HepG2 (cell line): ENCODE data around the gene CAMK1. TPM values are rescaled to one million over a fixed set of nuclear protein-coding genes. Genes with fewer than 3 reads are reported as not detected.

Source experiments
- EEA1 ChIP-seq: sonication (generic); formaldehyde crosslinking; IDR thresholded peaks from 2 replicates; pipeline ENCODE4 v1.5.1; 2020; ENCODE audit warnings: mild to moderate bottlenecking, missing genetic modification reagents, borderline replicate concordance
- FOXM1 ChIP-seq: sonication (generic); formaldehyde crosslinking; IDR thresholded peaks from 2 replicates; pipeline ENCODE4 v1.5.0; 2020; ENCODE audit warnings: missing genetic modification reagents
- GLI4 ChIP-seq: sonication (generic); formaldehyde crosslinking; IDR thresholded peaks from 2 replicates; pipeline ENCODE4 v1.5.1; 2020; ENCODE audit warnings: missing genetic modification reagents, mild to moderate bottlenecking, moderate library complexity, borderline replicate concordance
- HNRNPL ChIP-seq: fragments of 200-400 bp; formaldehyde crosslinking; IDR thresholded peaks from 2 replicates; pipeline ENCODE4 v1.6.1; 2017; ENCODE audit warnings: mild to moderate bottlenecking, low read depth, low read length
- KLF15 ChIP-seq: sonication (generic); formaldehyde crosslinking; IDR thresholded peaks from 2 replicates; pipeline ENCODE4 v1.8.1; 2023; ENCODE audit warnings: borderline replicate concordance, mild to moderate bottlenecking, inconsistent platforms, missing genetic modification reagents, mixed read lengths
- MYC ChIP-seq: sonication (generic); formaldehyde crosslinking; IDR thresholded peaks from 2 replicates; pipeline ENCODE4 v1.9.0; 2021; ENCODE audit warnings: missing genetic modification reagents, borderline replicate concordance
- MYNN ChIP-seq: sonication (generic); formaldehyde crosslinking; IDR thresholded peaks from 2 replicates; pipeline ENCODE4 v1.4.0; 2020; ENCODE audit warnings: mild to moderate bottlenecking, low read depth, missing genetic modification reagents
- NCOA5 ChIP-seq: sonication (generic); formaldehyde crosslinking; IDR thresholded peaks from 2 replicates; pipeline ENCODE4 v1.4.0; 2020; ENCODE audit warnings: missing genetic modification reagents
- ONECUT2 ChIP-seq: sonication (generic); formaldehyde crosslinking; IDR thresholded peaks from 2 replicates; pipeline ENCODE4 v1.4.0; 2020; ENCODE audit warnings: missing genetic modification reagents
- RBAK ChIP-seq: sonication (generic); formaldehyde crosslinking; IDR thresholded peaks from 2 replicates; pipeline ENCODE4 v1.5.1; 2020; ENCODE audit warnings: mild to moderate bottlenecking, missing genetic modification reagents
- STAT5B ChIP-seq: sonication (generic); formaldehyde crosslinking; IDR thresholded peaks from 2 replicates; pipeline ENCODE4 v1.4.0; 2020; ENCODE audit warnings: missing genetic modification reagents
- ZFP41 ChIP-seq: sonication (generic); formaldehyde crosslinking; IDR thresholded peaks from 2 replicates; pipeline ENCODE4 v1.4.0; 2020; ENCODE audit warnings: mild to moderate bottlenecking, missing genetic modification reagents, borderline replicate concordance
- ZNF263 ChIP-seq: sonication (generic); formaldehyde crosslinking; IDR thresholded peaks from 2 replicates; pipeline ENCODE4 v1.4.0; 2020; ENCODE audit warnings: missing genetic modification reagents
- polyA plus RNA-seq, 8 experiments: library from polyadenylated mRNA; depleted of rRNA in 3 of 8; stranded (reverse) in 7 of 8; unstranded in 1 of 8; fragments of >200 nt; fragmentation: Illumina TruSeq in 4 of 8; extraction: Trizol in 4 of 8; gene quantifications; 2 replicates each; pipeline versions ENCODE4 v1.2.1 to v1.2.3, GENCODE V29; 2011 to 2016; ENCODE audit warnings: low read depth in 4 of 8, missing spikeins in 1 of 8, mixed read lengths in 1 of 8; ENCODE audit not compliant: insufficient read depth in 1 of 8
- total RNA-seq, 5 experiments: library from RNA; depleted of rRNA; stranded (reverse); fragments of >200 nt; fragmentation: Illumina TruSeq; extraction: Trizol; gene quantifications; 2 replicates each; pipeline ENCODE4 v1.2.3, GENCODE V29; 2016; ENCODE audit warnings: low read depth in 1 of 5
- TF ChIP-seq, protein P1 (sequence below): sonication (generic); formaldehyde crosslinking; conservative IDR thresholded peaks from 2 replicates; pipeline ENCODE4 v1.4.0; 2020; ENCODE audit warnings: missing genetic modification reagents
- TF ChIP-seq, protein P2 (sequence below): IDR thresholded peaks from 2 replicates; pipeline ENCODE4 v1.6.1; 2016
- TF ChIP-seq, protein P3 (sequence below): sonication (generic); formaldehyde crosslinking; IDR thresholded peaks from 2 replicates; pipeline ENCODE4 v1.4.0; 2020; ENCODE audit warnings: low read depth, mild to moderate bottlenecking, missing genetic modification reagents
- TF ChIP-seq, protein P4 (sequence below): sonication (generic); formaldehyde crosslinking; IDR thresholded peaks from 2 replicates; pipeline ENCODE4 v1.8.1; 2023; ENCODE audit warnings: mild to moderate bottlenecking, moderate library complexity, missing genetic modification reagents
- TF ChIP-seq, protein P5 (sequence below): sonication (generic); formaldehyde crosslinking; IDR thresholded peaks from 2 replicates; pipeline ENCODE4 v1.4.0; 2020; ENCODE audit warnings: missing genetic modification reagents, mild to moderate bottlenecking, borderline replicate concordance
- TF ChIP-seq, protein P6 (sequence below): sonication (generic); formaldehyde crosslinking; IDR thresholded peaks from 2 replicates; pipeline ENCODE4 v1.5.1; 2020; ENCODE audit warnings: missing genetic modification reagents, mild to moderate bottlenecking, borderline replicate concordance

The CAMK1 gene
- total and polyA plus RNA-seq, 2 of the 13 experiments (the other 11 are each of a cell fraction or from before 2014, with no cell fraction given) = 26.4 to 53.3 TPM

DNA sequence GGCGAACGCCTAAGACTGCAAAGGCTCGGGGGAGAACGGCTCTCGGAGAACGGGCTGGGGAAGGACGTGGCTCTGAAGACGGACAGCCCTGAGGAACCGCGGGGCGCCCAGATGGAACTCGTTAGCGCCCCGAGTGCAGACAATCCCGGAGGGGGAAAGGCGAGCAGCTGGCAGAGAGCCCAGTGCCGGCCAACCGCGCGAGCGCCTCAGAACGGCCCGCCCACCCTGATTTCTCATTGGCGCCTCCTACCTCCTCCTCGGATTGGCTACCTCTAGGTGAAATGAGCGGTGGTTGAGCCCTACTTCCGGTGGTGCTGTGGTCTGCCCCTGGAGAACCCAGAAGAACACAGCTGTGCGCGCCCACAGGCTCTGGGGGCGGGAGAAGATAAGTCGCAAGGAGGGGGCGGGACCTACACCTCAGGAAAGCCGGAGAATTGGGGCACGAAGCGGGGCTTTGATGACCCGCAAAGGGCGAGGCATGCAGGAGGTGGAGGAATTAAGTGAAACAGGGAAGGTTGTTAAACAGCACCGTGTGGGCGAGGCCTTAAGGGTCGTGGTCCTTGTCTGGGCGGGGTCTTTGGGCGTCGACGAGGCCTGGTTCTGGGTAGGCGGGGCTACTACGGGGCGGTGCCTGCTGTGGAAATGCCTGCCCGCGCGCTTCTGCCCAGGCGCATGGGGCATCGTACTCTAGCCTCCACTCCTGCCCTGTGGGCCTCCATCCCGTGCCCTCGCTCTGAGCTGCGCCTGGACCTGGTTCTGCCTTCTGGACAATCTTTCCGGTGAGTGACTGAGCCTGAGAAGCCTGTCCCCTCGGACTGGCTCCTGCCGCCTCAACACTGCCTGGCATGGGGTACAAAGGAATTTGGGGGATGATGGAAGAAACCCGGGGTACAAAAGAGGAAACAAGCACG is 19.8 kb downstream of the CAMK1 start, which contains the start of gene OGG1 (continued):
- TF ChIP-seq FOXM1 (CRISPR knock-in tag) = no peak
- TF ChIP-seq, protein P1, sequence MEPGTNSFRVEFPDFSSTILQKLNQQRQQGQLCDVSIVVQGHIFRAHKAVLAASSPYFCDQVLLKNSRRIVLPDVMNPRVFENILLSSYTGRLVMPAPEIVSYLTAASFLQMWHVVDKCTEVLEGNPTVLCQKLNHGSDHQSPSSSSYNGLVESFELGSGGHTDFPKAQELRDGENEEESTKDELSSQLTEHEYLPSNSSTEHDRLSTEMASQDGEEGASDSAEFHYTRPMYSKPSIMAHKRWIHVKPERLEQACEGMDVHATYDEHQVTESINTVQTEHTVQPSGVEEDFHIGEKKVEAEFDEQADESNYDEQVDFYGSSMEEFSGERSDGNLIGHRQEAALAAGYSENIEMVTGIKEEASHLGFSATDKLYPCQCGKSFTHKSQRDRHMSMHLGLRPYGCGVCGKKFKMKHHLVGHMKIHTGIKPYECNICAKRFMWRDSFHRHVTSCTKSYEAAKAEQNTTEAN (CRISPR knock-in tag) = no peak; the same call in 1 of the 2 replicates
- TF ChIP-seq HNRNPL = peak; percentile 97
- TF ChIP-seq STAT5B (CRISPR knock-in tag) = no peak
- peak; percentile 51; the same call in 1 of the 2 replicates for TF ChIP-seq RBAK (CRISPR knock-in tag)
- TF ChIP-seq EEA1 (CRISPR knock-in tag) = no peak
- TF ChIP-seq MYNN = no peak
- no peak for TF ChIP-seq KLF15 (CRISPR knock-in tag)
- TF ChIP-seq ONECUT2 (CRISPR knock-in tag) = no peak
- TF ChIP-seq NCOA5 (CRISPR knock-in tag) = no peak
- peak; percentile 80; the same call in 1 of the 2 replicates for TF ChIP-seq ZFP41 (CRISPR knock-in tag)
- no peak for TF ChIP-seq GLI4 (CRISPR knock-in tag)
- TF ChIP-seq ZNF263 (CRISPR knock-in tag) = no peak
- TF ChIP-seq, protein P2, sequence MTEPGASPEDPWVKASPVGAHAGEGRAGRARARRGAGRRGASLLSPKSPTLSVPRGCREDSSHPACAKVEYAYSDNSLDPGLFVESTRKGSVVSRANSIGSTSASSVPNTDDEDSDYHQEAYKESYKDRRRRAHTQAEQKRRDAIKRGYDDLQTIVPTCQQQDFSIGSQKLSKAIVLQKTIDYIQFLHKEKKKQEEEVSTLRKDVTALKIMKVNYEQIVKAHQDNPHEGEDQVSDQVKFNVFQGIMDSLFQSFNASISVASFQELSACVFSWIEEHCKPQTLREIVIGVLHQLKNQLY = no peak
- TF ChIP-seq, protein P3, sequence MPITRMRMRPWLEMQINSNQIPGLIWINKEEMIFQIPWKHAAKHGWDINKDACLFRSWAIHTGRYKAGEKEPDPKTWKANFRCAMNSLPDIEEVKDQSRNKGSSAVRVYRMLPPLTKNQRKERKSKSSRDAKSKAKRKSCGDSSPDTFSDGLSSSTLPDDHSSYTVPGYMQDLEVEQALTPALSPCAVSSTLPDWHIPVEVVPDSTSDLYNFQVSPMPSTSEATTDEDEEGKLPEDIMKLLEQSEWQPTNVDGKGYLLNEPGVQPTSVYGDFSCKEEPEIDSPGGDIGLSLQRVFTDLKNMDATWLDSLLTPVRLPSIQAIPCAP (CRISPR knock-in tag) = no peak
- TF ChIP-seq, protein P4, sequence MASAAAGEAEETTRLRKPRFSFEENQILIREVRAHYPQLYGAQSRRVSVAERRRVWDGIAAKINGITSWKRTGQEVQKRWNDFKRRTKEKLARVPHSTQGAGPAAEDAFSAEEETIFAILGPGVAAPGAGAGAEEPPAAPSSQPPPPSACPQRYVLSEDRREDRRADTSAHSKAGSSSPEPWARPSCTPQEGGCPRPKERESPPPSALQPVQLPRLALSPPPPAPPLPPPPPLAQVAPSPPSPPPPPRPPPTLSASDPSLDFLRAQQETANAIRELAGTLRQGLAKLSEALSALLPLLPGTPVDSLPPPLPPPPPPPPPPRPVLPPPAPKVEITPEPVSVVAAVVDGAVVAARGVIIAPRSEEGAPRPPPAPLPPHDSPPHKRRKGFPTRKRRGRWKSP = peak; percentile 89; the same call in 1 of the 2 replicates
- TF ChIP-seq MYC = peak; percentile 73
- TF ChIP-seq, protein P5, sequence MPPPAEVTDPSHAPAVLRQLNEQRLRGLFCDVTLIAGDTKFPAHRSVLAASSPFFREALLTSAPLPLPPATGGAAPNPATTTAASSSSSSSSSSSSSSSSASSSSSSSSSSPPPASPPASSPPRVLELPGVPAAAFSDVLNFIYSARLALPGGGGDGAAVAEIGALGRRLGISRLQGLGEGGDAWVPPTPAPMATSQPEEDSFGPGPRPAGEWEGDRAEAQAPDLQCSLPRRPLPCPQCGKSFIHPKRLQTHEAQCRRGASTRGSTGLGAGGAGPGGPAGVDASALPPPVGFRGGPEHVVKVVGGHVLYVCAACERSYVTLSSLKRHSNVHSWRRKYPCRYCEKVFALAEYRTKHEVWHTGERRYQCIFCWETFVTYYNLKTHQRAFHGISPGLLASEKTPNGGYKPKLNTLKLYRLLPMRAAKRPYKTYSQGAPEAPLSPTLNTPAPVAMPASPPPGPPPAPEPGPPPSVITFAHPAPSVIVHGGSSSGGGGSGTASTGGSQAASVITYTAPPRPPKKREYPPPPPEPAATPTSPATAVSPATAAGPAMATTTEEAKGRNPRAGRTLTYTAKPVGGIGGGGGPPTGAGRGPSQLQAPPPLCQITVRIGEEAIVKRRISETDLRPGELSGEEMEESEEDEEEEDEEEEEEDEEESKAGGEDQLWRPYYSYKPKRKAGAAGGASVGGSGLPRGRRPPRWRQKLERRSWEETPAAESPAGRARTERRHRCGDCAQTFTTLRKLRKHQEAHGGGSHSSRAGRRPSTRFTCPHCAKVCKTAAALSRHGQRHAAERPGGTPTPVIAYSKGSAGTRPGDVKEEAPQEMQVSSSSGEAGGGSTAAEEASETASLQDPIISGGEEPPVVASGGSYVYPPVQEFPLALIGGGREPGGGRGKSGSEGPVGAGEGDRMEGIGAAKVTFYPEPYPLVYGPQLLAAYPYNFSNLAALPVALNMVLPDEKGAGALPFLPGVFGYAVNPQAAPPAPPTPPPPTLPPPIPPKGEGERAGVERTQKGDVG (CRISPR knock-in tag) = no peak
- TF ChIP-seq, protein P6, sequence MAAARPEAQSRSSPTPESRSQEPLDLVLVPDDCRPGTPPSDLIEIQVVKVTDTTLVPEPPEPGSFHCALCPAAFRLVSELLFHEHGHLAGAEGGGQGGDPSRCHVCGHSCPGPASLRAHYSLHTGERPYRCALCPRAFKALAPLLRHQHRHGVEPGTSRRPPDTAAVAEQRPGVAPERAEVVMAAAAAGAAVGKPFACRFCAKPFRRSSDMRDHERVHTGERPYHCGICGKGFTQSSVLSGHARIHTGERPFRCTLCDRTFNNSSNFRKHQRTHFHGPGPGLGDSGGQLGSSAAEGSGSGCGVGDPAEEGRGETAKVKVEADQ = 0 out of 2 replicates have a peak, but pooled peaks have one; percentile 59
